NCI-H146 treated with DMSO at 0.1 percent for 48 hours (cell line): Measurements from ENCODE around the gene ACTC1.
"Not testable (repeated sequence)": the region's sequence is repeated elsewhere in the genome, so short reads cannot be mapped to it uniquely, and the experiment has no call there.

Source experiments
- DNase-seq: peaks from one replicate; lab custom pipeline; 2025; ENCODE audit not compliant: unreplicated experiment; lab: John Stamatoyannopoulos, UW

Gene ACTC1

DNA sequence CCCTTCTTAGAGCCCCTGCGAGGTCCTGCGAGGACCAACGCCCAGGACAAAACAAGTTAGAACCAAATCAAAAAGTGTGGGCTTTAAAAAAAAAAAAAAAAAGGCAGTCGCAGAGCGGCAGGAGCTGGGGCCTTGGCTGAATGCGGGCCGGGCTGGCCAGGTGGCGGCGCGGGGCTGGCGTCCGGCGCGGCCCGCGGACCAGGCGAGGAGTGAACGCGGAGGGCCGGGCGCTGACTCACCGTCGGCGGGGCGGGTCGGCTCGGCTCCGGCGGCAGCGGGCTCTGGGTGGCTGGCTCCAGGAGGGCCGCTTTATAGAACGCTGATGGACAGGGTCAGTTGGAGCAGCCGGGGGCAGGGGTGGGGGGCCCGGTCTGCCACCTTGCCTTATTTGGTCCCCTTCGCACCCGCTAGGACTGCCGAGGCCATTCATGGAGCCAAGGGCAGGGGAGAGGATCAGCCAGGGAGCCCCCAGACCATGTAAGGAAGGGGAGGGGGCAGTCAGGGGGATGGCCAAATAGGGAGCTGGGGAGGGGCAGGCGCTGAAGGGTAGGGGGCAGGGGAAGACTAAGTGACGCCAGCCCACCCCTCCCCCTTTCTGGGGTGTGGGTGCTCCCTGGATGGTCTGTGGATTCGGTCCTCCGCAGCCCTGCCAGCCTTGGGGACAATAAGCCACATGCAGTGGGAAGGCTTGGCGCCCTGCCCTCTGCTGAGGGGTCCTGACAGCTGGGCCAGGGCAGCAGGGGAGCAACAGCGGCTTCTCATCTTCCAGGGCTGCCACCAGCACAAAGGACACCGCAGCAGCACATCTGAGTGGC lies at the start of gene ACTC1:
Gene ACTC1, minus strand, starts transcription at position 283 of the 815 bp plus-strand sequence. CDS start 741 bp downstream, outside the sequence.
- DNase-seq, result no peak

DNA sequence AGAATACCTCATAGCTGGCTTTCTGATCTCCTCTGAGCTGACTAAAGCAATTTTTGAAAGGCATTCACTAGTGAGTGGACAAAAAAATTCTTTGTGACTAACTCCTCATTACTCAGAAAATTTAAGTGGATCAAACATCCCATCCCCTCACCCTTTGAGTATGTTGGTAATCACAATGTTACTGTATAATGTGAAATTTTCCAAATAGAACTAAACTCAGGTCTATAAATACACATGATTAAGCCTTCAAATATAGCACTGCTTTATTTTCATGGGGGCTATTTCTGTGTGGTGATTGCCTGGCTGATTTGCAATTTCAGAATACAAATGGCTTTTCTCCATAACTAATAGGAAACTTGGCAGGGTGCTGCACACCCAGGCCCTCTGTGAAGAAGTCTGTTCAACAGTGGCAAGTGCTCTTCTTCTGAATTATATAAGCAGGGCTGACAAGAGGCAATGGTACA lies 45.9 kb upstream of the ACTC1 start:
- DNase-seq, result no peak

DNA sequence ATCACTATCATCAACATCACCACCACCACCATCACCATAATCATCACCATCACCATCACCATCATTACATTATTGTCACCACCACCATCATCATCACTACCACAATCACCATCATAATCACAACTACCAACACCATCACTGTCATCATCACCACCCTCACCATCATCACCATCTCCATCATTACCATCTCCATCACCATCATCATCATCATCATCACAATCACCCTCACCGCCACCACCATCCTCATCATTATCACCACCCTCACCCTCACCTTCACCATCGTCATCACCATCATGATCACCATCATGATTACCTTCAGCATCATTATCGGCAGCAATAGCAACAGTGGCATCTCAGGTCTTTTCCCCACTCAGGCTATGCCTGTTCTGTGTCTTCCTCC lies 42.9 kb upstream of the ACTC1 start:
- no peak for DNase-seq

DNA sequence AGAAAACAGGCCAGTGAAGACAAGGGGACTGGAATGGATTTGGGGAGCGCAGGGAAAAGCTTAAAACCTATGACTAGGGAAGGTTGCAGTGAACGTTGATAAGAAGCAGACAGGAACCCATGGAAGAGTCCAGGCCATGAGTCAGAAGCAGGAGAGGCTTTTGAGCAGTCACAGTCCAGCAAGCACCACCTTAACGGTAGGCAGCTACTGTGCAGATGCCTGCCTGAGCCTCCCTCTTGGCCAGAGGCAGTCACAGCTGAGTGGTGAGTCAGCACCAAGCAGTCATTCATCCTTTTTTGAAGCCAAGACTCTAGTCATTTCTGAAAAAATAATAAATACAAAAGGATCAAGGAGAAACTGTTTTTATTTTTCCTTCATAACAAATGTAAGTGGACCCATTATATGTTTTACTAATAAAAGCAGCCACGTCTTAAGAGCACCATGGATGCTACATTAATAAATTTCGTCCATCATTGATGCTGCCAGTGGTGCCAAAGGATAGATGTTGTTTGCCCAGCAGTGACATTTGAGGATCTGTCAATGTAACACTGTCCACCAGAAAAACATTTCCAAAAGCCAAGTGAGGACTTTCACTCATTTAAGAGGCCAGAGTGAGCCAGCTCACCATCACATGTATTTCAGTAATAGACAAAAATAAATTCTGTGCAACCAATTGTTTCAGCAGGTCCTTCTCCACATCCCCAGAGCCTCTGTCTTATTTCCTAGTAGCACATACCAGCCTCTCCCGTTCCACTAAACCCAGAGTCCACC lies 42.1 kb upstream of the ACTC1 start:
- DNase-seq, result no peak

GRCh38 chr15:34828145-34828911 lies 33.0 kb upstream of the ACTC1 start:
- no peak for DNase-seq

- no peak for DNase-seq
These were observed 26.5 kb upstream of the ACTC1 start for GRCh38 chr15:34821831-34822230.

DNA sequence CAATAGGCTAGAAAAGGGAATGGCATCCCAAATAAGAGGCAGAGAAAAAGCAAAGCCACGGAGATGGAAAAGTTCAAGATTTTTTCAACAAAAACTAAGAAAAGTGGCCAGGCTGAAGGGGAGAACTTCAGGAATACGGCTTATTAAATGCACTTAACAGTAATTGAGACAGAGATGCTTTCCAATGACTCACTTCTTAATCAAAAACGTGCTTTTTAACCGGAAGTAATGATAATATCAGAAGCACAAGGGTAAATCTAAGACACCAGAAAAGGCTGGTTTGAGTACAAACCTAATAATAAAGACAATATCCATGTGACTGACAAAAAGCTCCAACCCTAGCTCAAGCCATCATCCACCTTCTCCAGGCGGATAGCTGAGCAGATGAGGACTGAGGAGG lies 24.8 kb upstream of the ACTC1 start:
- no peak for DNase-seq

- DNase-seq, result no peak
These were observed 23.2 kb upstream of the ACTC1 start for GRCh38 chr15:34818526-34818925.

GRCh38 chr15:34815836-34816235 lies 20.5 kb upstream of the ACTC1 start:
- DNase-seq, result no peak

DNA sequence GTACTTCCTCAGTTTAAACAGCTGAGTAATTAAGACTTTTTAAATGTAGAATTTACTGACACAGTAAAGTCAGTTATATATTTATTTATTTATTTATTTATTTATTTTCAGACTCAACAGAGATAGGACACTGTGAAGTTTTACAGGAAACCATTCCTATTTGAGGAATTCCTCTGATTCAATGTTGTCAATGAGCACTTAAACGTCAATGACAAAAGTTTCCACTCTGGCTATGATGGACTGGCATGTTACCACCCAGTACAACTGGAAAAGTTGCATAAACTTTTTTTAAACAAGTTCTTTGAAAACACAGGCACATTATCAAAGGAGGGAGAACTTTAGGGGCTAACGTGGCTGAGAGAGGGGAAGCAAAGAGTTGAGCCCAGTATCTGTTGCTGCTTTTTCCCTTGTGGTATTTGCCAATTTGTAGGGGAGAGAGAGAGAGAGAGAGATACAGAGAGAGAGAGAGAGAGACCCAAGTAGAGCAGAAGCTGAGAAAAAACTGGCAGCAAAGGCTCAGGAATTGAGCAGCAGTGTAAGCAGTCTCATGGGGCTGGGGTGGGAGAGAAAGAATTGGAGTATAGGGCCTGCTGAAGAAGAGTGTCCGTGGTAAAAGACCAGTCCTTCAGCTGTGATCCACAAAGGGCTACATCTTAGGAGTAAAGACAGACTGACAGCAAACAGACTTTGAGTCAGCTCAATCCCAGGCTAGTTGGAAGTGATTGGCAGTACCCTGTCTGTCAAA lies 18.3 kb upstream of the ACTC1 start:
- DNase-seq, result no peak

- DNase-seq, result not testable (repeated sequence)
These were observed 17.6 kb upstream of the ACTC1 start for GRCh38 chr15:34812868-34813365.

GRCh38 chr15:34812369-34812768 lies 17.0 kb upstream of the ACTC1 start:
- no peak for DNase-seq

- no peak for DNase-seq
These were observed 15.2 kb upstream of the ACTC1 start for GRCh38 chr15:34810443-34811129.

DNA sequence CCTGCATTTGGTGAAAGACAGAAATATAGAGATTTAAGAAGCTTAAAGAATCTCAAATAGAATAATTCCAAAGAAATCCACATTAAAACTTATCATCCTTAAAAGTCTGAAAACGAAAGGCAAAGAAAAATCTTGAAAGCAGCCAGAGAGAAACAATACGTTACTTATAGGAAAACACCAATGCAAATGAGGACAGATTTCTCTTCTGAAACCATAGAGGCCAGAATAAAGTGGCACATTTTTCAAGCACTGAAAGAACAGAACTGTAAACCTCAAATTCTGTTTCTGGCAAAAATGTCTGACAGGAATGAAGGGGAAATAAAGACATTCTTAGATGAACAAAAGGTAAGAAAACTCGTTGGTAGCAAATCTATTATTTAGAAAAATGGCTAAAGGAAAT lies 13.8 kb upstream of the ACTC1 start:
- no peak for DNase-seq

GRCh38 chr15:34808016-34808415 lies 12.7 kb upstream of the ACTC1 start:
- DNase-seq, result no peak

DNA sequence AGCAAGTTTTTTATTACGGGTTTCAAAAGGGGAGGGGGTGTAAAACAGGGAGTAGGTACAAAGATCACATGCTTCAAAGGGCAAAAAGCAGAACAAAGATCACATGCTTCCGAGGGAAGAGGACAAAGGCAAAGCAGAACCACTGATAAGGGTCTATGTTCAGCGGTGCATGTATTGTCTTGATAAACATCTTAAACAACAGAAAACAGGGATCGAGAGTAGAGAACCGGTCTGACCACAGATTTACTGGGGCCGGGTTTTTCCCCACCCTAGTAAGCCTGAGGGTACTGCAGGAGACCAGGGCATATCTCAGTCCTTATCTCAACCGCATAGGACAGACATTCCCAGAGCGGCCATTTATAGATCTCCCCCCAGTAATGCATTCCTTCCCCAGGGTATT lies 11.9 kb upstream of the ACTC1 start:
- not testable (repeated sequence) for DNase-seq

DNA sequence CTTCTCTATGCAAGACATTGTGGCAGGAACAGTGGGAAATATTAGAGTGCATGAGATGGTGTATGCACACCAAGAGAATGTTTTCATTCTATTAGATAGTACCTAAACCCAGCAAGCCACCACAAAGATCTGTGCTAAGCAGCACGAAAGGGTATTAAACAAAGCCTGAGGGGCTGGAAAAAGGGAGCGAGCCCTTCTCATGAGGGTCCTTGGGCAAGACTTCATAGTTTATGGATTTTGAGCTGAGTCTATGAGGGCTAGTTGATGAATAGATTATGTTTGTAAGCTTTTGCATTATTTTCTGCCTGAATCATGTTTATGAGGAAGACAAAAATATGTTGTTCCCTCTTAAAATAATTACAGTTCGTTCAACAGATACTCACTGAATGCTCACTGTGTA lies 9.4 kb upstream of the ACTC1 start:
- no peak for DNase-seq

GRCh38 chr15:34804113-34804512 lies 8.8 kb upstream of the ACTC1 start:
- DNase-seq, result no peak

GRCh38 chr15:34802803-34803750 lies 7.7 kb upstream of the ACTC1 start:
- DNase-seq, result no peak
